ENCODE measurements around the gene CRYZL1. TPM values are rescaled to one million over a fixed set of nuclear protein-coding genes. Genes with fewer than 3 reads are reported as not detected.

Gene CRYZL1
- total RNA-seq, 1 donor from 2014 or later = 43.6 TPM

DNA sequence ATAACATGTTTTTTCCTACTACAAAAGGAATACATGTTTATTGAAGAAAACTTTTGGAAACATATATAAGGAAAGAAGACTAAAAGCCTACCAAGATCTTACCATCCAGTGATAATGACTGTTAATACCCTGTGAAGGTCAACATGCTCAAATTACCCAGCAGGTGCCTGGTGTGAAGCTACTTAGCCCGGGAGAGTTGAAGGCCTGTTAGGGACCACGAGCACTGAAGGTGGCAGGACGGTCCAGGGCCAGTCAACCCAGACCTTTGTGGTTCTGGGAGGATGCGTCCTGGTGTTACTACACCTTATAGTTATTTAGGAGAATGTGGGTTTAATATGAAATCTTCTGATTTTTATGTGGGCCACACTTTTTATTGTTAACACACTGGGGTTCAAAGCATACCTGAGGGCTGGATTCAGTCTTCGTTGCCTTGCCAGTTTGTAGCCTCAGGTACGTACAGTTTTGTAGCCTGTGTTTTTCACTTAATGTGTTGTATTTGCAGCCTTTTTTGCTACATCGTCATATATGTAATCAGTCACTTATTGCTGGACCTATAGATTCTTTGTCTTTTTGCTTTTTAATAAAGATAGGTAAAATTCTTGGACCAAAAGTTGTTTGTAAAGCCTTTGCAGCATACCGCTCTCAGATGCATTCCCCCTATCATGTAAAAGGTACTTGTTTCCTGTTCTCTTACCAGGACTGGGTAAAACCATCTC, 10.6 kb upstream of the CRYZL1 start:
- Mint-ChIP-seq H3K4me1 (ENCODE audit: unreplicated experiment) (peaks cover 43% of the 10 kb centered on the region), H3K27me3 (ENCODE audit: unreplicated experiment) (no peaks in the 10 kb centered on the region), H3K4me3 (ENCODE audit: unreplicated experiment) (no peak overlapping the region)

DNA sequence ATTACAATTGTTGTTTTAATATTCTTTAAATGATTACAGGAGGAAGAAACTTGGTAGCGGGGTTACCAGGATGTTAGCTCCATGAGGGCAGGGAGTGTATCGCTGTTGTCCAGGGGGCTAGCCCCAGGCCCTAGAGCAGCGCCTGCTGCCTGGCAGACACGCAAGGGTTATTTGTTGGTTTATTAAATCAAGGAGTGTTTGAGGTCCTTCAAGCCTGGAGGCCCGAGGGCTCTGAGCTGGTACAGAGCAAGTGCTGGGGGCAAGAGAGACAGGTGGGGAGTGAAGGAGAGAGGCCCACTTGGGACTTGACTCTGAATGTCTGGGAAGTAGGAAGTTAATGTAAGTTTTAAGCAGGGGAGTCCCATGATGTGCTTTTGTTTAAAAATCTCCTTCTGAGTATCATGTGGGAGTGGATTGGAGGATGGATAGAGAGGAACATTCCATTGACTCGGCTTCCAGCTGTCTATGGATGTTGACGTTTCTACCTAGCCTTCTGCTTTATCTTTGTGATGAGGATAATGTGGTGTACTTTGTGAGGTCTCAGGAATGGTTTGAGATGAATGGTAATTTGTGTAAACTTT, 9.5 kb upstream of the CRYZL1 start:
- Mint-ChIP-seq H3K36me3 (ENCODE audit: unreplicated experiment) (no peaks in the 10 kb centered on the region), H3K27ac (ENCODE audit: unreplicated experiment) (peak overlapping the region; percentile 43), H3K27me3 (ENCODE audit: unreplicated experiment) (no peaks in the 10 kb centered on the region), H3K4me1 (ENCODE audit: unreplicated experiment) (peaks cover 36% of the 10 kb centered on the region), H3K9me3 (ENCODE audit: unreplicated experiment) (no peaks in the 10 kb centered on the region), H3K4me3 (ENCODE audit: unreplicated experiment) (no peak overlapping the region)
- TF ChIP-seq, protein P1, sequence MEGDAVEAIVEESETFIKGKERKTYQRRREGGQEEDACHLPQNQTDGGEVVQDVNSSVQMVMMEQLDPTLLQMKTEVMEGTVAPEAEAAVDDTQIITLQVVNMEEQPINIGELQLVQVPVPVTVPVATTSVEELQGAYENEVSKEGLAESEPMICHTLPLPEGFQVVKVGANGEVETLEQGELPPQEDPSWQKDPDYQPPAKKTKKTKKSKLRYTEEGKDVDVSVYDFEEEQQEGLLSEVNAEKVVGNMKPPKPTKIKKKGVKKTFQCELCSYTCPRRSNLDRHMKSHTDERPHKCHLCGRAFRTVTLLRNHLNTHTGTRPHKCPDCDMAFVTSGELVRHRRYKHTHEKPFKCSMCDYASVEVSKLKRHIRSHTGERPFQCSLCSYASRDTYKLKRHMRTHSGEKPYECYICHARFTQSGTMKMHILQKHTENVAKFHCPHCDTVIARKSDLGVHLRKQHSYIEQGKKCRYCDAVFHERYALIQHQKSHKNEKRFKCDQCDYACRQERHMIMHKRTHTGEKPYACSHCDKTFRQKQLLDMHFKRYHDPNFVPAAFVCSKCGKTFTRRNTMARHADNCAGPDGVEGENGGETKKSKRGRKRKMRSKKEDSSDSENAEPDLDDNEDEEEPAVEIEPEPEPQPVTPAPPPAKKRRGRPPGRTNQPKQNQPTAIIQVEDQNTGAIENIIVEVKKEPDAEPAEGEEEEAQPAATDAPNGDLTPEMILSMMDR (IDR thresholded peaks at IDR 0.05) = no peak
- no peak for DNase-seq (ENCODE audit: extremely low spot score, unreplicated experiment)

More for the DNA sequence above, 10.6 kb upstream of the CRYZL1 start:
- H3K27ac Mint-ChIP-seq (ENCODE audit: unreplicated experiment) = no peak overlapping the region
- H3K36me3 Mint-ChIP-seq (ENCODE audit: unreplicated experiment) = no peaks in the 10 kb centered on the region
- DNase-seq (ENCODE audit: extremely low spot score, unreplicated experiment) = no peak
- TF ChIP-seq, protein P1 (IDR thresholded peaks at IDR 0.05) = no peak
- H3K9me3 Mint-ChIP-seq (ENCODE audit: unreplicated experiment) = no peaks in the 10 kb centered on the region

DNA sequence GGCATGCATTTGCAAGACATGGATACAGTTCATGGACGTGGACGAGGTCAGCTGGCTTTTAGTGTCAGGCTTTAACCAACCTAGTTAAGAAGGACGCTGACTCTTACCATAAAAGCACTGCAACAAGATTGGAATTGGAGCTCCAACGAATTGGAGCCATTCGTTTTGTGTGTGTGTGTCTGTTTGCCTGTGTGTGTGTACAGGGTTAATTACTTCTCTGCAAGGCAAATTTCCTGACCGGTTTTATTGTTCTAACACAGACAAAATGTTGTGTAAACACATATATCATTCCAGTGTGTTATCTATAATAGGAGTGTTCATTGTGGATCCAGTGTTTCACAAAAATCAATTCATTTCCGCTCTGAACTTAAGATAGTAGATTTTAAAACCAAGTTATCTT, 8.7 kb upstream of the CRYZL1 start:
- Mint-ChIP-seq H3K27me3 (ENCODE audit: unreplicated experiment) (no peaks in the 10 kb centered on the region), H3K4me3 (ENCODE audit: unreplicated experiment) (no peak overlapping the region), H3K4me1 (ENCODE audit: unreplicated experiment) (peaks cover 31% of the 10 kb centered on the region), H3K9me3 (ENCODE audit: unreplicated experiment) (no peaks in the 10 kb centered on the region), H3K36me3 (ENCODE audit: unreplicated experiment) (no peaks in the 10 kb centered on the region), H3K27ac (ENCODE audit: unreplicated experiment) (no peak overlapping the region)
- TF ChIP-seq, protein P1 (IDR thresholded peaks at IDR 0.05) = no peak
- no peak for DNase-seq (ENCODE audit: extremely low spot score, unreplicated experiment)

DNA sequence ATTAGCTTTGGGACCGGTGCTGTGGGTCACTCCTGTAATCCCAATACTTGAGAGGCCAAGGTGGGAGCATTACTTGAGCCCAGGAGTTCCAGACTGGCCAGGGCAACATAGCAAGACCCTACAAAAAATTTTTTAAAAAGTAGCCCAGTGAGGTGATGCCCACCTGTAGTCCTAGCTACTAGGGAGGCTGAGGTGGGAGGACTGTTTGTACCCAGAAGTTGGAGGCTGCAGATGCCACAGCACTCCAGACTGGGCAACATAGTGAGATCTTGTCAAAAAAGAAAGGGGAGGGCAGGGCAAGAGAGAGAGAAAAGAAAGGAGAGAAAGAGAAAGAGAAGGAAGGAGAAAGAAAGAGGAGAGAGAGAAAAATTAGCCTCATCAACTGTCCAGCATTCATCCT, 7.0 kb upstream of the CRYZL1 start:
- Mint-ChIP-seq H3K4me1 (ENCODE audit: unreplicated experiment) (peaks cover 40% of the 10 kb centered on the region), H3K27ac (ENCODE audit: unreplicated experiment) (no peak overlapping the region), H3K4me3 (ENCODE audit: unreplicated experiment) (no peak overlapping the region), H3K27me3 (ENCODE audit: unreplicated experiment) (no peaks in the 10 kb centered on the region), H3K9me3 (ENCODE audit: unreplicated experiment) (no peaks in the 10 kb centered on the region), H3K36me3 (ENCODE audit: unreplicated experiment) (no peaks in the 10 kb centered on the region)
- no peak for DNase-seq (ENCODE audit: extremely low spot score, unreplicated experiment)
- TF ChIP-seq, protein P1 (IDR thresholded peaks at IDR 0.05) = no peak

DNA sequence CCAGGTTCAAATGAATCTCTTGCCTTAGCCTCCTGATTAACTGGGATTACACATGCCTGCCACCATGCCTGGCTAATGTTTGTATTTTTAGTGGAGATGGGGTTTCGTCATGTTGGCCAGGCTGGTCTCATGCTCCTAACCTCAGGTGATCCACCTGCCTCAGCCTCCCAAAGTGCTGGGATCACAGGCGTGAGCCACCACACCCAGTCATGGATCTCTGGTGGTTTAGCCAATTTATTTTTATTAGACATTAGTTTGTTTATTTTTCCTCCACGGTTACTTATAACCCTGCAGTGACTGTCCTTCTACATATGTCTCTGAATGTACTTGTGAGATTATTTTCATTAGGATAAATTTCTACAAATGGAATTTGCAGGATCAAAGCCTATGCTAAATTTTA, 6.0 kb upstream of the CRYZL1 start:
- peaks cover 41% of the 10 kb centered on the region for H3K4me1 Mint-ChIP-seq (ENCODE audit: unreplicated experiment)
- no peak overlapping the region for H3K27ac Mint-ChIP-seq (ENCODE audit: unreplicated experiment)
- DNase-seq (ENCODE audit: extremely low spot score, unreplicated experiment) = no peak
- TF ChIP-seq, protein P1 (IDR thresholded peaks at IDR 0.05) = no peak
- H3K4me3 Mint-ChIP-seq (ENCODE audit: unreplicated experiment) = no peak overlapping the region
- no peaks in the 10 kb centered on the region for H3K27me3 Mint-ChIP-seq (ENCODE audit: unreplicated experiment)
- H3K9me3 Mint-ChIP-seq (ENCODE audit: unreplicated experiment) = no peaks in the 10 kb centered on the region
- no peaks in the 10 kb centered on the region for H3K36me3 Mint-ChIP-seq (ENCODE audit: unreplicated experiment)
